H9 (cell line): ENCODE data around the gene ARMC2. TPM values are rescaled to one million over a fixed set of nuclear protein-coding genes. Genes with fewer than 3 reads are reported as not detected.

Experiments used
- DNase-seq: peaks from one replicate; pipeline ENCODE4 v3.0.0-alpha.2; 2017
- H2AFZ ChIP-seq: one replicate; pipeline ENCODE4 v1.6.1; 2013; ENCODE audit warnings: mild to moderate bottlenecking, low read length, control low read depth, moderate library complexity
- H2AK5ac ChIP-seq: 2 replicates; pipeline ENCODE4 v1.6.1; 2013; ENCODE audit warnings: low read length, control low read depth, mixed read lengths; ENCODE audit not compliant: insufficient read length
- H2BK120ac ChIP-seq: one replicate; pipeline ENCODE4 v1.6.1; 2013; ENCODE audit warnings: low read depth, mild to moderate bottlenecking, low read length, control low read depth, inconsistent platforms; ENCODE audit not compliant: poor library complexity, severe bottlenecking
- H2BK12ac ChIP-seq: 2 replicates; pipeline ENCODE4 v1.6.1; 2013; ENCODE audit warnings: low read length, control low read depth, mixed read lengths, low read depth; ENCODE audit not compliant: insufficient read length
- H2BK15ac ChIP-seq: 2 replicates; pipeline ENCODE4 v1.6.1; 2013; ENCODE audit warnings: low read depth, low read length, control low read depth
- H2BK20ac ChIP-seq: one replicate; pipeline ENCODE4 v1.6.1; 2013; ENCODE audit warnings: low read depth, mild to moderate bottlenecking, low read length, control low read depth, inconsistent platforms; ENCODE audit not compliant: poor library complexity, severe bottlenecking
- H2BK5ac ChIP-seq: 2 replicates; pipeline ENCODE4 v1.6.1; 2013; ENCODE audit warnings: low read length, control low read depth, mixed read lengths; ENCODE audit not compliant: insufficient read length
- H3K14ac ChIP-seq: 2 replicates; pipeline ENCODE4 v1.6.1; 2013; ENCODE audit warnings: low read length, control low read depth; ENCODE audit not compliant: insufficient read depth
- H3K18ac ChIP-seq: 2 replicates; pipeline ENCODE4 v1.6.1; 2013; ENCODE audit warnings: low read depth, mild to moderate bottlenecking, mixed read lengths, low read length, control low read depth; ENCODE audit not compliant: insufficient read length
- H3K23ac ChIP-seq: 2 replicates; pipeline ENCODE4 v1.6.1; 2013; ENCODE audit warnings: low read length, control low read depth, mixed read lengths, low read depth; ENCODE audit not compliant: insufficient read length
- H3K23me2 ChIP-seq: 2 replicates; pipeline ENCODE4 v1.6.1; 2013; ENCODE audit warnings: low read depth, mild to moderate bottlenecking, mixed read lengths, low read length, control low read depth; ENCODE audit not compliant: insufficient read length, poor library complexity, severe bottlenecking
- H3K27ac ChIP-seq: 2 replicates; pipeline ENCODE4 v1.5.1; 2013; ENCODE audit warnings: low read length, control low read depth, mixed read lengths, low read depth; ENCODE audit not compliant: insufficient read length
- H3K27me3 ChIP-seq: 2 replicates; pipeline ENCODE4 v1.6.1; 2013; ENCODE audit warnings: low read length, control low read depth, inconsistent platforms; ENCODE audit not compliant: insufficient read depth
- H3K4ac ChIP-seq: 2 replicates; pipeline ENCODE4 v1.6.1; 2013; ENCODE audit warnings: low read depth, mild to moderate bottlenecking, control low read depth, inconsistent platforms, low read length, moderate library complexity
- H3K4me1 ChIP-seq: 2 replicates; pipeline ENCODE4 v1.6.1; 2013; ENCODE audit warnings: low read length, control low read depth, inconsistent platforms; ENCODE audit not compliant: insufficient read depth
- H3K4me2 ChIP-seq: 2 replicates; pipeline ENCODE4 v1.6.1; 2013; ENCODE audit warnings: low read length, control low read depth, mixed read lengths; ENCODE audit not compliant: insufficient read length, insufficient read depth
- H3K56ac ChIP-seq: 2 replicates; pipeline ENCODE4 v1.6.1; 2013; ENCODE audit warnings: low read depth, mild to moderate bottlenecking, mixed read lengths, low read length, control low read depth; ENCODE audit not compliant: insufficient read length
- H3K79me1 ChIP-seq: 2 replicates; pipeline ENCODE4 v1.6.1; 2013; ENCODE audit warnings: low read depth, mild to moderate bottlenecking, moderate library complexity, low read length, control low read depth, inconsistent platforms; ENCODE audit not compliant: insufficient read depth, poor library complexity, severe bottlenecking
- H3K79me2 ChIP-seq: 2 replicates; pipeline ENCODE4 v1.6.1; 2013; ENCODE audit warnings: low read length, control low read depth, inconsistent platforms; ENCODE audit not compliant: insufficient read depth
- H3K9ac ChIP-seq: 2 replicates; pipeline ENCODE4 v1.6.1; 2013; ENCODE audit warnings: low read length, control low read depth, mixed read lengths; ENCODE audit not compliant: insufficient read length; ENCODE audit errors: extremely low read depth
- H3K9me3 ChIP-seq: one replicate; pipeline ENCODE4 v1.6.1; 2013; ENCODE audit warnings: low read depth, low read length, inconsistent platforms; ENCODE audit not compliant: control insufficient read depth
- H3T11ph ChIP-seq: one replicate; pipeline ENCODE4 v1.6.1; 2013; ENCODE audit warnings: mild to moderate bottlenecking, low read length, control low read depth, inconsistent platforms
- H4K20me1 ChIP-seq: one replicate; pipeline ENCODE4 v1.6.1; 2013; ENCODE audit not compliant: control insufficient read depth, insufficient read length, insufficient read depth
- H4K5ac ChIP-seq: 2 replicates; pipeline ENCODE4 v1.6.1; 2013; ENCODE audit warnings: low read depth, mild to moderate bottlenecking, mixed read lengths, low read length, control low read depth; ENCODE audit not compliant: insufficient read length
- H4K8ac ChIP-seq: replicated peaks from 2 replicates; pipeline ENCODE4 v1.6.1; 2013; ENCODE audit warnings: low read length, control low read depth, mixed read lengths, low read depth; ENCODE audit not compliant: insufficient read length
- H4K91ac ChIP-seq: 2 replicates; pipeline ENCODE4 v1.6.1; 2013; ENCODE audit warnings: low read depth, mild to moderate bottlenecking, moderate library complexity, mixed read lengths, low read length, control low read depth; ENCODE audit not compliant: insufficient read length
- H3K27ac Mint-ChIP-seq, 3 experiments: 2 replicates in 2 of 3; 3 replicates in 1 of 3; pipeline ENCODE4 v1.8.0; 2020 to 2021; ENCODE audit warnings: mixed read lengths in 3 of 3, mild to moderate bottlenecking in 1 of 3, moderate library complexity in 1 of 3
- H3K27me3 Mint-ChIP-seq: 2 replicates; pipeline ENCODE4 v1.8.0; 2021; ENCODE audit warnings: low read depth, mild to moderate bottlenecking, moderate library complexity, mixed read lengths
- H3K36me3 Mint-ChIP-seq, 3 experiments: 2 replicates in 2 of 3; 3 replicates in 1 of 3; pipeline ENCODE4 v1.8.0; 2020 to 2021; ENCODE audit warnings: low read depth in 3 of 3, mixed read lengths in 3 of 3; ENCODE audit not compliant: insufficient read depth in 1 of 3
- H3K4me1 Mint-ChIP-seq, 2 experiments: 2 replicates each; pipeline ENCODE4 v1.8.0; 2020; ENCODE audit warnings: mixed read lengths in 2 of 2
- H3K4me3 Mint-ChIP-seq, 2 experiments: 2 replicates in 1 of 2; 3 replicates in 1 of 2; pipeline ENCODE4 v1.8.0; 2020 to 2021; ENCODE audit warnings: mild to moderate bottlenecking in 2 of 2, mixed read lengths in 2 of 2, moderate library complexity in 1 of 2
- H3K9me3 Mint-ChIP-seq, 2 experiments: 2 replicates in 1 of 2; 3 replicates in 1 of 2; pipeline ENCODE4 v1.8.0; 2020; ENCODE audit warnings: mild to moderate bottlenecking in 2 of 2, mixed read lengths in 2 of 2, moderate library complexity in 1 of 2
- WGBS: extraction: QIAGEN DNeasy Blood & Tissue Kit; methylation state at CpG from one replicate; pipeline ENCODE4 v1.1.7; 2013; ENCODE audit warnings: missing lambda C conversion rate, low lambda C conversion rate, mixed read lengths; ENCODE audit not compliant: insufficient read length; ENCODE audit errors: extremely low coverage; 5-methylcytosine and 5-hydroxymethylcytosine counted together
- total RNA-seq: library from RNA; stranded (reverse); gene quantifications from 2 replicates; pipeline ENCODE4 v1.2.1, GENCODE V29; 2021
- TF ChIP-seq, protein P1 (sequence below): fragments of 200-600 bp; sonication (generic); conservative IDR thresholded peaks from 3 replicates; pipeline ENCODE4 v1.8.0; 2021; ENCODE audit warnings: antibody characterized with exemption, mild to moderate bottlenecking

The ARMC2 gene
- total RNA-seq, 1 experiment from 2014 or later = 2.8 TPM

DNA sequence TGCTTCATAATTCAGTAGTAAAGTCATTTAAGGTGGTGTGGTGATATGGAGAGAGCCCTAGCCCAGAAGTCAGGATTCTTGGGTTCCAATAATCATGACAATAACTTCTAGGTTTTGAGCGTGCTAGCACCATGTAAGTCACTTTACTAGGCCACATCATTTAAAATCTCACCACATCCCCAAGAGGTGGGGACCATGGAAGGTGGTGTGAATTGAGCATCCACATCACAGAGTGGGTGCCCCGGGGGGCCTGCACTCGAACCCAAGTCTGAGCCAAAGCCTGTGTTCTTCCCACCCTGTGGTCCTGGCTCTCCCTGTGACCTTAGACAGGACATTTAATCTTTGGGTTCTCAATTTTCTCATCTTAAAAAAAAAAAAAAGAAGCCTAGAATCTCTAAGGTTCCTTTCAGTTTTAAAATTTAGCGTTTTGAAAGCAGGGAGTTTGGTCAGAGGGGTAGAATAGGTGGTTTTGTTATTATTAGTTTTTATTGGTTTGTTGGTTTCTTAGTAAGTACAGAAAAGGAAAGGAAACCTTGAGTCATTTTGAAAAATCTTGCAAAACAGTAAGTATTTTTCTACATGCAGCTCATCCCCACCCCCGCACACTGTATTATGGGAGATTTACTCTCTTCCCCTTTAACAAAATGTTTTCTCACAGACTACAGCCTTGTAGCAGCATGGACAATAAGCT lies 26.4 kb downstream of the ARMC2 start:
- Mint-ChIP-seq H3K27ac (no peak overlapping the region), H3K36me3 (no peaks in the 10 kb centered on the region; a peak in 2 of 7 replicates)

More for the DNA sequence above, 26.4 kb downstream of the ARMC2 start:
- peaks cover 30 to 36% of the 10 kb centered on the region in 2 experiments for H3K4me1 Mint-ChIP-seq
- no peak overlapping the region for H4K91ac ChIP-seq
- H2AFZ ChIP-seq = no peak overlapping the region
- H2AK5ac ChIP-seq = no peak overlapping the region
- H3T11ph ChIP-seq = no peak overlapping the region
- no peaks in the 10 kb centered on the region for H3K23me2 ChIP-seq
- no peak overlapping the region for H3K23ac ChIP-seq
- no peaks in the 10 kb centered on the region for H4K20me1 ChIP-seq
- no peak overlapping the region for H3K27ac ChIP-seq
- no peak overlapping the region for H3K56ac ChIP-seq
- no CpG with 5 or more reads among the region's 5 CpGs for WGBS
- no peak overlapping the region for H3K4me3 Mint-ChIP-seq
- TF ChIP-seq, protein P1, sequence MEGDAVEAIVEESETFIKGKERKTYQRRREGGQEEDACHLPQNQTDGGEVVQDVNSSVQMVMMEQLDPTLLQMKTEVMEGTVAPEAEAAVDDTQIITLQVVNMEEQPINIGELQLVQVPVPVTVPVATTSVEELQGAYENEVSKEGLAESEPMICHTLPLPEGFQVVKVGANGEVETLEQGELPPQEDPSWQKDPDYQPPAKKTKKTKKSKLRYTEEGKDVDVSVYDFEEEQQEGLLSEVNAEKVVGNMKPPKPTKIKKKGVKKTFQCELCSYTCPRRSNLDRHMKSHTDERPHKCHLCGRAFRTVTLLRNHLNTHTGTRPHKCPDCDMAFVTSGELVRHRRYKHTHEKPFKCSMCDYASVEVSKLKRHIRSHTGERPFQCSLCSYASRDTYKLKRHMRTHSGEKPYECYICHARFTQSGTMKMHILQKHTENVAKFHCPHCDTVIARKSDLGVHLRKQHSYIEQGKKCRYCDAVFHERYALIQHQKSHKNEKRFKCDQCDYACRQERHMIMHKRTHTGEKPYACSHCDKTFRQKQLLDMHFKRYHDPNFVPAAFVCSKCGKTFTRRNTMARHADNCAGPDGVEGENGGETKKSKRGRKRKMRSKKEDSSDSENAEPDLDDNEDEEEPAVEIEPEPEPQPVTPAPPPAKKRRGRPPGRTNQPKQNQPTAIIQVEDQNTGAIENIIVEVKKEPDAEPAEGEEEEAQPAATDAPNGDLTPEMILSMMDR = no peak
- no peaks in the 10 kb centered on the region; a peak in 1 of 5 replicates for H3K9me3 Mint-ChIP-seq
- no peak overlapping the region for H2BK20ac ChIP-seq
- H2BK12ac ChIP-seq = no peak overlapping the region
- no peak for DNase-seq
- H3K4me1 ChIP-seq = no peaks in the 10 kb centered on the region
- no peak overlapping the region for H4K5ac ChIP-seq
- H3K18ac ChIP-seq = no peak overlapping the region
- H2BK120ac ChIP-seq = no peak overlapping the region
- H2BK5ac ChIP-seq = no peak overlapping the region
- no peak overlapping the region for H3K4ac ChIP-seq
- no peak overlapping the region for H2BK15ac ChIP-seq
- no peak overlapping the region for H3K14ac ChIP-seq
- no peaks in the 10 kb centered on the region for H3K79me2 ChIP-seq
- no peaks in the 10 kb centered on the region for H3K9me3 ChIP-seq
- no peaks in the 10 kb centered on the region for H3K79me1 ChIP-seq
- H3K9ac ChIP-seq = no peak overlapping the region
- H3K27me3 ChIP-seq = no peaks in the 10 kb centered on the region
- no peak overlapping the region for H3K4me2 ChIP-seq
- H4K8ac ChIP-seq = no peak overlapping the region
- H3K27me3 Mint-ChIP-seq = no peaks in the 10 kb centered on the region
